ENCODE results near the gene METRNL.

METRNL gene

DNA sequence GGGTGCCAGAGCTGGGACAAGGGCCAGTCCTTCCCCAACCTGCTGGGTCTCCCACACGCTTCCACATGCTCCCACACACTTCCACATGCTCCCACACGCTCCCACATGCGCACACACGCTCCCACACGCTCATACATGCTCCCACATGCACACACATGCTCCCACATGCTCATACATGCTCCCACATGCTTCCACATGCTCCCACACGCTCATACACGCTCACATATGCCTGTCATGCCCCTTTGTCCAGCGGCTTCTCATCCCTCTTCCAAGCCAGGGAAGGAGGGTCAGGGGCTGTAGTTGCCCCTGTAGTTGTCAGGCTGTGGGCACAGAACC, 9.9 kb upstream of the METRNL start:
- TF ChIP-seq, protein P1, sequence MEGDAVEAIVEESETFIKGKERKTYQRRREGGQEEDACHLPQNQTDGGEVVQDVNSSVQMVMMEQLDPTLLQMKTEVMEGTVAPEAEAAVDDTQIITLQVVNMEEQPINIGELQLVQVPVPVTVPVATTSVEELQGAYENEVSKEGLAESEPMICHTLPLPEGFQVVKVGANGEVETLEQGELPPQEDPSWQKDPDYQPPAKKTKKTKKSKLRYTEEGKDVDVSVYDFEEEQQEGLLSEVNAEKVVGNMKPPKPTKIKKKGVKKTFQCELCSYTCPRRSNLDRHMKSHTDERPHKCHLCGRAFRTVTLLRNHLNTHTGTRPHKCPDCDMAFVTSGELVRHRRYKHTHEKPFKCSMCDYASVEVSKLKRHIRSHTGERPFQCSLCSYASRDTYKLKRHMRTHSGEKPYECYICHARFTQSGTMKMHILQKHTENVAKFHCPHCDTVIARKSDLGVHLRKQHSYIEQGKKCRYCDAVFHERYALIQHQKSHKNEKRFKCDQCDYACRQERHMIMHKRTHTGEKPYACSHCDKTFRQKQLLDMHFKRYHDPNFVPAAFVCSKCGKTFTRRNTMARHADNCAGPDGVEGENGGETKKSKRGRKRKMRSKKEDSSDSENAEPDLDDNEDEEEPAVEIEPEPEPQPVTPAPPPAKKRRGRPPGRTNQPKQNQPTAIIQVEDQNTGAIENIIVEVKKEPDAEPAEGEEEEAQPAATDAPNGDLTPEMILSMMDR (conservative IDR thresholded peaks at IDR 0.05; ENCODE audit: low read depth, low read length): no peak
- DNase-seq (ENCODE audit: low read depth): no peak
- H3K4me3 ChIP-seq (ENCODE audit: low read length): no peak overlapping the region

- no peak overlapping the region for H3K4me3 ChIP-seq (ENCODE audit: low read length)
- no peak for DNase-seq (ENCODE audit: low read depth)
- TF ChIP-seq, protein P1 (conservative IDR thresholded peaks at IDR 0.05; ENCODE audit: low read depth, low read length): no peak
Measured at GRCh38 chr17:83069931-83070742, 9.3 kb upstream of the METRNL start.

GRCh38 chr17:83070800-83071341, 8.5 kb upstream of the METRNL start:
- no peak overlapping the region for H3K4me3 ChIP-seq (ENCODE audit: low read length)
- TF ChIP-seq, protein P1 (conservative IDR thresholded peaks at IDR 0.05; ENCODE audit: low read depth, low read length): no peak
- no peak for DNase-seq (ENCODE audit: low read depth)

- no peak for DNase-seq (ENCODE audit: low read depth)
- TF ChIP-seq, protein P1 (conservative IDR thresholded peaks at IDR 0.05; ENCODE audit: low read depth, low read length): no peak
- H3K4me3 ChIP-seq (ENCODE audit: low read length): no peak overlapping the region
Measured at GRCh38 chr17:83071365-83071764, 8.0 kb upstream of the METRNL start.

GRCh38 chr17:83071966-83072562, 7.3 kb upstream of the METRNL start:
- TF ChIP-seq, protein P1 (conservative IDR thresholded peaks at IDR 0.05; ENCODE audit: low read depth, low read length): no peak
- no peak for DNase-seq (ENCODE audit: low read depth)
- no peak overlapping the region for H3K4me3 ChIP-seq (ENCODE audit: low read length)

GRCh38 chr17:83072600-83073358, 6.6 kb upstream of the METRNL start:
- TF ChIP-seq, protein P1 (conservative IDR thresholded peaks at IDR 0.05; ENCODE audit: low read depth, low read length): no peak

More at GRCh38 chr17:83072600-83073358, 6.6 kb upstream of the METRNL start:
- no peak overlapping the region for H3K4me3 ChIP-seq (ENCODE audit: low read length)
- no peak for DNase-seq (ENCODE audit: low read depth)

All from retinal pigment epithelial cell (primary cell).